ENCODE results near the gene MAGI1.
"Not testable (repeated sequence)": the region's sequence is repeated elsewhere in the genome, so short reads cannot be mapped to it uniquely, and the experiment has no call there.

Gene MAGI1

DNA sequence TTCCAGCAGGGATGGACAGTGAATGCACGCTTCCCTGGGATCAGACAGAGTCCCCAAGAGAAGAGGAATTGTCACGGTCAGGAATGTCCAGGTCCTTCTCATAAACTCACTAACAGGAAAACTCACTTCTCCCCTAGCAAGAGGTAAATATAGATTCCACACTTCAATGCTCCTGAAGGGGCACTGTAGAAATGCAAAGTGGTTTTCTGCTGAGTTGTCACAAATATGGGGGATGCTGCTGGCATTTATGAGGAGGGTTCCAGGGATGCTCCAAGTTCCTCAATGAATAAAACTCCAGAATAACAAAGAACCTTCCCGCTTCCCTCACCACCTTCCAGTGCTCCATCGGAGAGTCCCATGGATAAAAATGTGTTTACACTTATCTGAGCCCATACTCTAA lies 423.4 kb downstream of the MAGI1 start:
- ATAC-seq = no peak
- TF ChIP-seq GLIS3 (CRISPR knock-in tag; IDR thresholded peaks at IDR 0.05) (no peak), CSDC2 (CRISPR knock-in tag; IDR thresholded peaks at IDR 0.05) (no peak)

DNA sequence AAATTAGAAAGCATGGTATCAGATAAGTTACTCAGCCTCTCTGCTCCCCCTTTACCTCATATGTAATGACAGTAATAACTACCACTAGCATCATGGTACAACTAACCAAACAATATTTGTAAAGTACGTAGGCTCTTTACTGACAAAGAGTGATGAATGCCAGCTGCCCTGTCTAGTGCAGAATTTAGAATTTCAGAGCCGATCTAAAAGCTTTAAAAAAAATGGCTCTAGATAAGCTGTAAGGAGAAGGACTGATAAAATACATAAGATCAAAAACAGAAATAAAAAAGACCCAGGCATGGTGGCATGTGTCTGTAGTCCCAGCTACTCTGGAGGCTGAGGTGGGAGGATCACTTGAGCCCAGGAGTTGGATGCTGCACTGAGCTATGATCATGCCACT lies 424.1 kb downstream of the MAGI1 start:
- peak; percentile 45; the same call in 1 of the 2 replicates for TF ChIP-seq SNAI2 (CRISPR knock-in tag; IDR thresholded peaks at IDR 0.05)
- TF ChIP-seq, protein P1, sequence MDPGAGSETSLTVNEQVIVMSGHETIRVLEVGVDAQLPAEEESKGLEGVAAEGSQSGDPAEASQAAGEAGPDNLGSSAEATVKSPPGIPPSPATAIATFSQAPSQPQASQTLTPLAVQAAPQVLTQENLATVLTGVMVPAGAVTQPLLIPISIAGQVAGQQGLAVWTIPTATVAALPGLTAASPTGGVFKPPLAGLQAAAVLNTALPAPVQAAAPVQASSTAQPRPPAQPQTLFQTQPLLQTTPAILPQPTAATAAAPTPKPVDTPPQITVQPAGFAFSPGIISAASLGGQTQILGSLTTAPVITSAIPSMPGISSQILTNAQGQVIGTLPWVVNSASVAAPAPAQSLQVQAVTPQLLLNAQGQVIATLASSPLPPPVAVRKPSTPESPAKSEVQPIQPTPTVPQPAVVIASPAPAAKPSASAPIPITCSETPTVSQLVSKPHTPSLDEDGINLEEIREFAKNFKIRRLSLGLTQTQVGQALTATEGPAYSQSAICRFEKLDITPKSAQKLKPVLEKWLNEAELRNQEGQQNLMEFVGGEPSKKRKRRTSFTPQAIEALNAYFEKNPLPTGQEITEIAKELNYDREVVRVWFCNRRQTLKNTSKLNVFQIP (CRISPR knock-in tag; IDR thresholded peaks at IDR 0.05; ENCODE audit: borderline replicate concordance, low read depth) = no peak
- no peak for TF ChIP-seq ZFP30 (CRISPR knock-in tag; IDR thresholded peaks at IDR 0.05)
- no peak for TF ChIP-seq PPARA (CRISPR knock-in tag; IDR thresholded peaks at IDR 0.05; ENCODE audit: borderline replicate concordance)
- no peak for TF ChIP-seq BACH2 (CRISPR knock-in tag; IDR thresholded peaks at IDR 0.05; ENCODE audit: borderline replicate concordance)
- TF ChIP-seq, protein P2, sequence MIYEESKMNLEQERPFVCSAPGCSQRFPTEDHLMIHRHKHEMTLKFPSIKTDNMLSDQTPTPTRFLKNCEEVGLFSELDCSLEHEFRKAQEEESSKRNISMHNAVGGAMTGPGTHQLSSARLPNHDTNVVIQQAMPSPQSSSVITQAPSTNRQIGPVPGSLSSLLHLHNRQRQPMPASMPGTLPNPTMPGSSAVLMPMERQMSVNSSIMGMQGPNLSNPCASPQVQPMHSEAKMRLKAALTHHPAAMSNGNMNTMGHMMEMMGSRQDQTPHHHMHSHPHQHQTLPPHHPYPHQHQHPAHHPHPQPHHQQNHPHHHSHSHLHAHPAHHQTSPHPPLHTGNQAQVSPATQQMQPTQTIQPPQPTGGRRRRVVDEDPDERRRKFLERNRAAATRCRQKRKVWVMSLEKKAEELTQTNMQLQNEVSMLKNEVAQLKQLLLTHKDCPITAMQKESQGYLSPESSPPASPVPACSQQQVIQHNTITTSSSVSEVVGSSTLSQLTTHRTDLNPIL (CRISPR knock-in tag; IDR thresholded peaks at IDR 0.05; ENCODE audit: low read depth) = no peak
- TF ChIP-seq OSR1 (CRISPR knock-in tag; IDR thresholded peaks at IDR 0.05) = no peak
- TF ChIP-seq ZNF70 (CRISPR knock-in tag; IDR thresholded peaks at IDR 0.05) = no peak
- peak; percentile 29; the same call in 1 of the 2 replicates for TF ChIP-seq TCF4 (CRISPR knock-in tag; IDR thresholded peaks at IDR 0.05; ENCODE audit: borderline replicate concordance)
- TF ChIP-seq ISL1 (CRISPR knock-in tag; IDR thresholded peaks at IDR 0.05) = peak; percentile 85
- TF ChIP-seq ZNF565 (CRISPR knock-in tag; conservative IDR thresholded peaks at IDR 0.05; ENCODE audit: low read depth) = no peak
- ATAC-seq = no peak

DNA sequence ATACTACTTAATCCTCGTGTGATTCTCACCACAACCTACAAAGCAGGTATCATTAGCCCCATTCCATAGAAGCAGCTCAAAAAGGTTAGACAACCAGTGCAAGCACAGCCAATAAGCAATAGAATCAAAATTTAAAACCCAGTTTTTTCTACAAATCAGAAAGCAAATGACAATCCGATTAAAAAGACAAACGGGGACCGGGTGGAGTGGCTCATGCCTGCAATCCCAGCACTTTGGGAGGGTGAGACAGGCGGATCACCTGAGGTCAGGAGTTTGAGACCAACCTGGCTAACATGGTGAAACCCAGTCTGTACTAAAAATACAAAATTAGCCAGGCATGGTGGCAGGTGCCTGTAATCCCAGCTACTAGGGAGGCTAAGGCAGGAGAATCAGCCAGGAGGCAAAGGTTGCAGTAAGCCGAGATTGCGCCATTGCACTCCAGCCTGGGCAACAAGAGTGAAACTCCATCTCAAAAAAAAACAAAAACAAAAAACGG lies 430.7 kb downstream of the MAGI1 start:
- not testable (repeated sequence) for ATAC-seq

DNA sequence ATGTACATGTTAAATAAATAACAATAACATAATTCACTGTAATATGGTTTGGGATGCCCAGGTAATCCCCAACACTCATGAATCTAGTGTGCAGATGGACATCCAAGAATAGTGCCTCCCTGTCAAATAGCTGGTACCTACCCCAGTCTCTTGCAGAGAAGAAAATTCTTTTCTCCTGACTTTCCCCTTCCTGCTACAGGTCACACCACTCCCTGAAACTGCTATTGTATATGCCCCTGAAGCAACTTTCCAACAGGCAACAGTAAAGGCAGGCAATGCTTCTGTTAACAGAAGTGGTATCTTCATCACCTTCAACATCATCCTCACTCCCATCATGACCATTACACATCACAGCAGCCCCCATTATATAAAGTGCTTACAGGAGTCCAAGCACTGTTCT lies 431.6 kb downstream of the MAGI1 start:
- ATAC-seq = no peak
- no peak for TF ChIP-seq ZNF70 (CRISPR knock-in tag; IDR thresholded peaks at IDR 0.05)
- no peak for TF ChIP-seq ZFP3 (CRISPR knock-in tag; IDR thresholded peaks at IDR 0.05)
- TF ChIP-seq CSDC2 (CRISPR knock-in tag; IDR thresholded peaks at IDR 0.05) = no peak
- no peak for TF ChIP-seq BACH2 (CRISPR knock-in tag; IDR thresholded peaks at IDR 0.05; ENCODE audit: borderline replicate concordance)
- no peak for TF ChIP-seq TCF4 (CRISPR knock-in tag; IDR thresholded peaks at IDR 0.05; ENCODE audit: borderline replicate concordance)
- no peak for TF ChIP-seq PPARA (CRISPR knock-in tag; IDR thresholded peaks at IDR 0.05; ENCODE audit: borderline replicate concordance)
- TF ChIP-seq, protein P3, sequence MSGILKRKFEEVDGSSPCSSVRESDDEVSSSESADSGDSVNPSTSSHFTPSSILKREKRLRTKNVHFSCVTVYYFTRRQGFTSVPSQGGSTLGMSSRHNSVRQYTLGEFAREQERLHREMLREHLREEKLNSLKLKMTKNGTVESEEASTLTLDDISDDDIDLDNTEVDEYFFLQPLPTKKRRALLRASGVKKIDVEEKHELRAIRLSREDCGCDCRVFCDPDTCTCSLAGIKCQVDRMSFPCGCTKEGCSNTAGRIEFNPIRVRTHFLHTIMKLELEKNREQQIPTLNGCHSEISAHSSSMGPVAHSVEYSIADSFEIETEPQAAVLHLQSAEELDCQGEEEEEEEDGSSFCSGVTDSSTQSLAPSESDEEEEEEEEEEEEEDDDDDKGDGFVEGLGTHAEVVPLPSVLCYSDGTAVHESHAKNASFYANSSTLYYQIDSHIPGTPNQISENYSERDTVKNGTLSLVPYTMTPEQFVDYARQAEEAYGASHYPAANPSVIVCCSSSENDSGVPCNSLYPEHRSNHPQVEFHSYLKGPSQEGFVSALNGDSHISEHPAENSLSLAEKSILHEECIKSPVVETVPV (CRISPR knock-in tag; IDR thresholded peaks at IDR 0.05) = no peak
- TF ChIP-seq, protein P1 (CRISPR knock-in tag; IDR thresholded peaks at IDR 0.05; ENCODE audit: borderline replicate concordance, low read depth) = no peak
- TF ChIP-seq, protein P4, sequence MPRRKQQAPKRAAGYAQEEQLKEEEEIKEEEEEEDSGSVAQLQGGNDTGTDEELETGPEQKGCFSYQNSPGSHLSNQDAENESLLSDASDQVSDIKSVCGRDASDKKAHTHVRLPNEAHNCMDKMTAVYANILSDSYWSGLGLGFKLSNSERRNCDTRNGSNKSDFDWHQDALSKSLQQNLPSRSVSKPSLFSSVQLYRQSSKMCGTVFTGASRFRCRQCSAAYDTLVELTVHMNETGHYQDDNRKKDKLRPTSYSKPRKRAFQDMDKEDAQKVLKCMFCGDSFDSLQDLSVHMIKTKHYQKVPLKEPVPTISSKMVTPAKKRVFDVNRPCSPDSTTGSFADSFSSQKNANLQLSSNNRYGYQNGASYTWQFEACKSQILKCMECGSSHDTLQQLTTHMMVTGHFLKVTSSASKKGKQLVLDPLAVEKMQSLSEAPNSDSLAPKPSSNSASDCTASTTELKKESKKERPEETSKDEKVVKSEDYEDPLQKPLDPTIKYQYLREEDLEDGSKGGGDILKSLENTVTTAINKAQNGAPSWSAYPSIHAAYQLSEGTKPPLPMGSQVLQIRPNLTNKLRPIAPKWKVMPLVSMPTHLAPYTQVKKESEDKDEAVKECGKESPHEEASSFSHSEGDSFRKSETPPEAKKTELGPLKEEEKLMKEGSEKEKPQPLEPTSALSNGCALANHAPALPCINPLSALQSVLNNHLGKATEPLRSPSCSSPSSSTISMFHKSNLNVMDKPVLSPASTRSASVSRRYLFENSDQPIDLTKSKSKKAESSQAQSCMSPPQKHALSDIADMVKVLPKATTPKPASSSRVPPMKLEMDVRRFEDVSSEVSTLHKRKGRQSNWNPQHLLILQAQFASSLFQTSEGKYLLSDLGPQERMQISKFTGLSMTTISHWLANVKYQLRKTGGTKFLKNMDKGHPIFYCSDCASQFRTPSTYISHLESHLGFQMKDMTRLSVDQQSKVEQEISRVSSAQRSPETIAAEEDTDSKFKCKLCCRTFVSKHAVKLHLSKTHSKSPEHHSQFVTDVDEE (CRISPR knock-in tag; IDR thresholded peaks at IDR 0.05) = no peak
- TF ChIP-seq ARNTL (CRISPR knock-in tag; IDR thresholded peaks at IDR 0.05; ENCODE audit: borderline replicate concordance, low read depth) = no peak
- no peak for TF ChIP-seq ZNF565 (CRISPR knock-in tag; conservative IDR thresholded peaks at IDR 0.05; ENCODE audit: low read depth)
- TF ChIP-seq RARB (CRISPR knock-in tag; IDR thresholded peaks at IDR 0.05) = no peak
- no peak for TF ChIP-seq ZFP30 (CRISPR knock-in tag; IDR thresholded peaks at IDR 0.05)
- TF ChIP-seq, protein P5, sequence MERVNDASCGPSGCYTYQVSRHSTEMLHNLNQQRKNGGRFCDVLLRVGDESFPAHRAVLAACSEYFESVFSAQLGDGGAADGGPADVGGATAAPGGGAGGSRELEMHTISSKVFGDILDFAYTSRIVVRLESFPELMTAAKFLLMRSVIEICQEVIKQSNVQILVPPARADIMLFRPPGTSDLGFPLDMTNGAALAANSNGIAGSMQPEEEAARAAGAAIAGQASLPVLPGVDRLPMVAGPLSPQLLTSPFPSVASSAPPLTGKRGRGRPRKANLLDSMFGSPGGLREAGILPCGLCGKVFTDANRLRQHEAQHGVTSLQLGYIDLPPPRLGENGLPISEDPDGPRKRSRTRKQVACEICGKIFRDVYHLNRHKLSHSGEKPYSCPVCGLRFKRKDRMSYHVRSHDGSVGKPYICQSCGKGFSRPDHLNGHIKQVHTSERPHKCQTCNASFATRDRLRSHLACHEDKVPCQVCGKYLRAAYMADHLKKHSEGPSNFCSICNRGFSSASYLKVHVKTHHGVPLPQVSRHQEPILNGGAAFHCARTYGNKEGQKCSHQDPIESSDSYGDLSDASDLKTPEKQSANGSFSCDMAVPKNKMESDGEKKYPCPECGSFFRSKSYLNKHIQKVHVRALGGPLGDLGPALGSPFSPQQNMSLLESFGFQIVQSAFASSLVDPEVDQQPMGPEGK (CRISPR knock-in tag; IDR thresholded peaks at IDR 0.05; ENCODE audit: borderline replicate concordance) = no peak
- TF ChIP-seq TOX (CRISPR knock-in tag; IDR thresholded peaks at IDR 0.05; ENCODE audit: borderline replicate concordance) = no peak
- no peak for TF ChIP-seq ISL1 (CRISPR knock-in tag; IDR thresholded peaks at IDR 0.05)
- no peak for TF ChIP-seq GLIS3 (CRISPR knock-in tag; IDR thresholded peaks at IDR 0.05)
- no peak for TF ChIP-seq ESRRG (CRISPR knock-in tag; IDR thresholded peaks at IDR 0.05)
- no peak for TF ChIP-seq OSR1 (CRISPR knock-in tag; IDR thresholded peaks at IDR 0.05)
